HG02943 (cell line): Measurements from ENCODE around the gene NCAM2.

ENCODE experiments used
- ATAC-seq: cut with Tn5 transposase; IDR thresholded peaks from one replicate; pipeline ENCODE4 v1.9.1; 2021; ENCODE audit warnings: mild to moderate bottlenecking, low read depth, moderate library complexity; ENCODE audit not compliant: unreplicated experiment

NCAM2 gene

DNA sequence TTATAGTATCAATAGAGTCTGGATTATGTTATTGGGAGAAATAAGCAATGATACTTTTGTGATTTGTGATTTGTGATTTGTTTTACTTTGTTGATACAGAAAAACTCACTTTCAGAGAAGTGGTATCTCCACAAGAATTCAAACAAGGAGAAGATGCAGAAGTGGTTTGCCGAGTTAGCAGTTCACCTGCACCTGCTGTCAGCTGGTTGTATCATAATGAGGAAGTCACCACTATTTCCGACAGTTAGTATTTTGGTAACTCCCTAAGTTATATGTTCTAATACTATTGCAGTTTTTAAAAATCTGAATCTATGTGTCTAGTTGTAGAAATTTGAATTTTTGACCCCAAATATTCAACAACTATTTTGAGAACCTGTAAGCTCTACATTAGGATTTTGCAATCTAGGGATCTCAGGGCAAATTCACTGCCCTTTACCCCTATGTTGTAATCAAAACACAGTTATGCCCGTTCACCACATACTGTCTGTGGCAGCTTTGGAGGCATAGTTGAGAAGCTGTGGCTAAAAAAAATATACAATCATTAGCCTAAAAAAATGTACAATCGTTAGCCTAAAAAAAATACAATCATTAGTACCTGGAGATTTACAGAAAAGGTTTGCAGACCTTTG is 288.1 kb downstream of the NCAM2 start:
- ATAC-seq = no peak

DNA sequence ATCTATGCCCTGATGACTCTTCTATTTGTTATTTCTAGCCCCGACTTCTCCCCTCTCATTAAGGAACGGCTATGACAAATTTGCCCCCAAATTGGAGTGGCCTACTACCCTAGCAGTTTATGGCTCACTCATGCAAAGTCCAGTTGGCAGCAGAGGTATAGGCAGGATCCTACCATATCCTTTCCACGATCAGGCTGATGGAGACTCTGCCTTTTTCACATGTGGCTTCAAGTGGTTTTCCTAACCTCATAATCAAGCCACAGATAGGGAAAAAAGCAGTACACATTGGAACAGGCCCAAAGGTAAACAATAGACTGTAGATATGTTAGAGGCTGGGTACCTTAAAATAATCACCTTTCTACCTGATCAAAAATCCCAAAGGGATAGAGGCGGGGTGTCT is 292.5 kb downstream of the NCAM2 start:
- no peak for ATAC-seq

DNA sequence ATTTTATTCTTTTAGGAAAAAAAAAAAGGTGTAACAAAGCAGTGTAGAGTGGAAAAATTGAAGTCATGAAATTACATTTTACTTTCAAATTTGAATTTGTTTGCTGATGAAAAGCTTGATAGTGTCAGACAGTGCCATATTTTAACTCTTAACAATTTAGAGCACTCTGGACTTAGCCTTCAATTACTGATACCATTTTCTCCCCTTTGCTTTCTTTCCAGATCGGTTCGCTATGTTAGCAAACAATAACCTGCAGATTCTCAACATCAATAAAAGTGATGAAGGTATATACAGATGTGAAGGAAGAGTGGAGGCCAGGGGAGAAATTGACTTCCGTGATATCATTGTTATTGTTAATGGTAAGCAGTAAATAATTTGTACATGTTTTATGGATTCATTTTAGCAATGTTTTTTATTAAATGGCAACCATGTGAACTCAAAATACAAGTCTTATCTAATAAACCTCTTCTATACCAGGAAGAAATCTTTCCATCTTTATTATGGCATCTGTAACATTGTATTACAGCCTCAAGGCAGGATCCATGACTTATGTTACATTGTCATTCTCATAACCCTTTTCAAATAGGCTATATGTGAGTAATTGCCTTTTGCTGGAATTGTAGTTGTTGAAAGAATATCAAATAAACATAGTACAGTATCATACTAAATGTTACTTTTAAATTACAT is 293.8 kb downstream of the NCAM2 start:
- no peak for ATAC-seq

GRCh38 chr21:21295303-21295702 is 297.1 kb downstream of the NCAM2 start:
- no peak for ATAC-seq

DNA sequence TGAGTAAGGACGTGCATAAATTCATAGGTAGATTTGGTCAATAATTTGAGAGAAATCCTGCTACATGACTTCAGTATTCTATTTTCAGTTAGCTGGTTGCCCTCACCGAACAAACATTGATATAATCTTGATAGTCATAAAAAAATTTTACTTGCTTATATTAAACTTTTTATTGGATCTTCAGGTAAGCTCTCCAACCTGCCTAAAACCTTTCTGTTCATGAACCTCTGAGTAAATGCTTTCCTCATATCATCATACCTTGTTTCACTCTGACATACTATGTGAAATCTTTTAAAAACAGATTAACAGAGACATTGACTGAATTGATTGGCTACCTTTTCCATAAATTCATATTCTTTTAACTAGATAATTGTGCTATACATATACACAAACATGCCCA is 299.0 kb downstream of the NCAM2 start:
- no peak for ATAC-seq

DNA sequence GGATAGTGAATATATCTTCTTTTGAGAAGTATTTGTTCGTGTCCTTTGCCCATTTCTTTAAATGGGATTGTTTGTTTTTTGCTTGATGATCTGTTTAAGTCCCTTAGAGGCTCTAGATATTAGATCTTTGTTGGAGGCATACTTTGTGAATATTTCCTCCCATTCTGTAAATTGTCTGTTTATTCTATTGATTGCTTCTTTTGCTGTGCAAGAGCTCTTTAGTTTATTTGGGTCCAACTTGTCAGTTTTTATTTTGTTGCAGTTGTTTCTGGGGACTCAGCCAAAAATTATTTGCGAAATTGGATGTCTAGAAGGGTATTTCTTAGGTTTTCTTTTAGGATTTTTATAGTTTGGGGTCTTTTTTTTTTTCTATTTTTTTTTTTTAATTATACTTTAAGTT is 302.8 kb downstream of the NCAM2 start:
- ATAC-seq = no peak

GRCh38 chr21:21309510-21309909 is 311.3 kb downstream of the NCAM2 start:
- no peak for ATAC-seq

GRCh38 chr21:21324297-21324696 is 326.1 kb downstream of the NCAM2 start:
- ATAC-seq = no peak

GRCh38 chr21:21332492-21332891 is 334.3 kb downstream of the NCAM2 start:
- no peak for ATAC-seq

GRCh38 chr21:21341041-21341440 is 342.8 kb downstream of the NCAM2 start:
- ATAC-seq = no peak

- ATAC-seq = no peak
Observed at GRCh38 chr21:21345296-21345695, 347.1 kb downstream of the NCAM2 start.

DNA sequence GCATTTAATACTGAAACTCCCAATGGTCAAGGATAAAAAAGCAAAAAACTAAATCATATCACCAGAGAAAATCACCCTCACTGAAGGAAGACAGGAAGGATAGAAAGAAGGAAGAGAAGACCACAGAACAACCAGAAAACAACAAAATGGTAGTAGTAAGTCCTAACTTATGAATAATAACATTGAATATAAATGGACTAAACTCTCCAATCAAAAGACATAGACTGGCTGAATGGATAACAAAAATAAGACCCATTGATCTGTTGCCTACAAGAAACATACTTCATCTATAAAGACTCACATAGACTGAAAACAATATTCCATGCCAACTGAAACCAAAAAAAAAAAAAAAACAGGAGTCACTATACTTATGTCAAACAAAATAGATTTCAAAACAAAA is 347.7 kb downstream of the NCAM2 start:
- ATAC-seq = no peak

- no peak for ATAC-seq
Observed at GRCh38 chr21:21366277-21366676, 368.1 kb downstream of the NCAM2 start.

DNA sequence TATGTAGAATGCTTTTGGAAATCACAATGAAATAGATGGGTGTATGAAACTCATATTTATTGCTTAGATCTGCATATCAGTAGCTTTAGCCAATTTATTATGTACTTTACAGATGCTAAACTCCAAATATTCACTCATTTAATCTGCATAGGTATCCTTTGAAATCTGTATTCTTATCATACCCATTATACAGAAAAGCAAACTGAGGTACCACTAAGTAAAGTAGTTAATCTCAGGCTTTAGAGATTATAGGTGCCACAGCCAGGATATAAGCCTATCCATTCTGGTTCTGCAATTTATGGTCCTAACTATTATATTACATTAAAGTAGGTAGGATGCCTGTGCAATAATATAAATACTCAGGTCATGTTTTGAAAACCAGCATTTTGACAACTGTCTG is 369.4 kb downstream of the NCAM2 start:
- no peak for ATAC-seq

DNA sequence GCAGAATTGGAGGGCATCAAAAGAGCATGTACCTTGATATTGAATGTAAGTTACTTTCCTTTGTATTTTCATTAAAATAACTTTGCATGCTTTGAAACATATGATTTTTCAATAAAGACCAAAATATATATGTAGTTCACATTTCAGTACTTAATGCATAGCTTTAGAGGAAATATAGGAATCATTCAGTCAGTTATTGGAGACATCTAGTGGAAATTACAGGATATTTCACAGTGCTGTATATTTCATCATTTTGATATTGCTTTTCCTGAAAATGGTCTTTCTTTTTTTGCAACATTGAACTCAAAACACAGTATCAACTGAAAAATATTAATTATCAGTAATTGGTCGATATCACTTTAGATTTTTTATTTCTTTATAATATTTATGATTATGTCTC is 375.8 kb downstream of the NCAM2 start:
- ATAC-seq = no peak

- ATAC-seq = no peak
Observed at GRCh38 chr21:21383126-21383525, 384.9 kb downstream of the NCAM2 start.

- no peak for ATAC-seq
Observed at GRCh38 chr21:21384977-21385376, 386.8 kb downstream of the NCAM2 start.

DNA sequence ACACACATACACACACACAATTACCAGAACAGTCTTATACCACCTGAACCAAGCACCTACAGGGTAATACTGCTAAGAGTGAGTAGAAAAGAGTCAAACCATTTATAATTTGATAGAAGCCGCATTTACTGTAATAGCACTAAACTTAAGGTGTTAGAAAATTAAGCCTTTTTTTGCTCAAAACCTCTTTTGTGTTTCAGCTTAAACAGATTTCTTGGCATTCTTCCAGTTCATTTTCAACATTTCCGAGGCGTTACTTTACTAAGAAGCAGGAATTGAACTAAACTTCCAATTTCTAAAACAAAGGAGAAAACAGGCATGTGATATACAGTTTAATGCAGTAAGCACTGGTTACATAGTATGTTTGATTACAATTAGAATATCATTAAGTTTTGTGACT is 387.2 kb downstream of the NCAM2 start:
- ATAC-seq = no peak

DNA sequence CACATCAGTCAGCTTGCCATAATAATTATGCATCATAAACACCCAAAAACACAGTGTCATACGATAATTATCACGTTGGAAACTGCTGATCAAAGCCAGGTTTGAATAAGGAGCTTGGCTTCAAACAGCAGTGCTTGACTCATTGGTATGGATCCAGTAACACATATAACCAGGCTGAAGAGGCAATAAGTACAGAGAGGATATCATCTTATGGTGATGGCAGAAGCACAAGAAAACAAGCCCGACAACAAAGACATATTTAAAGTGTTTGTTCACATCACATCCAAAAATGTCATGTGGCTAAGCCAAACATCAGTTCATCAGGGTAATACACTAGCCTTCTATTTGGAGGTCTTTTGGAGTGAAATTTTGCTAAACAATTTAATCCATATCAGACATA is 389.7 kb downstream of the NCAM2 start:
- ATAC-seq = no peak

- no peak for ATAC-seq
Observed at GRCh38 chr21:21394064-21394463, 395.9 kb downstream of the NCAM2 start.

- ATAC-seq = no peak
Observed at GRCh38 chr21:21396424-21396823, 398.2 kb downstream of the NCAM2 start.

DNA sequence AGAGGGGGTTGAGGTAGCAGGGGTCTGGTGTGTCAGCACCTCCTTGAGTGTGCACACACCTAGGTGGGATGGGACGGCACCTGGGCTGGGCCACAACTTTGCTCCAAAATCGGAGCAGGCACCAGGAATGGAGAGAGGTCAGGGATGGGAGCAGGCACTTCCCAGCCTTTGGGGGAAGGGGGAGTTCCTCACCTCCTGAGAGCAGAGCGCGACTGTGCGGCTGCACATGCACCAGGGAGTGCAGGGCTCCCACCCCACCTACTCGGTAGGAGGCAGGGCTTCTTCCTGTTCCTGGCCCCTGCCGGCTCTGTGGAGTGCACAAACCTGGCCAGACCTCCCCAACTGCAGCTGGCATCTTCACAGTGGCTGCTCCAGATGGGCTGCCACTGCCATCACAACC is 399.3 kb downstream of the NCAM2 start:
- ATAC-seq = no peak

DNA sequence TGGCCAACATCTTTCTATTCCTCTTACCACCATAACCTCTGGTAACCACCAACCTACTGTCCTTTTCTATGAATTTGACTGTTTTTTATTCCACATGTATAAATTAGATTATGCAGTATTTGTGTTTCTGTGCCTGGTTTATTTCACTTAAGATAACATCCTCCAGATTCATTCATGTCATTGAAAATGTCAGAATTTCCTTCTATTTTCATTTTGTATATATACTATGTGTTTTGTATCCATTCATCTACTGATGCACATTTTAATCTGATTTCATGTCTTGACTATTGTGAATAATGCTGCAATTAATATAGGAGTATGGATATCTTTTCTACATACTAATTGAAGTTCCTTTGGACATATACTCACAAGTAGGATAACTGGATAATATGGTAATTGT is 403.2 kb downstream of the NCAM2 start:
- no peak for ATAC-seq
